Neuronal stem cell (in vitro differentiated cells): ENCODE measurements around the gene TUBB4B.

Experiments used
- DNase-seq: peaks from one replicate; pipeline ENCODE4 v3.0.0-alpha.2; 2013; ENCODE audit warnings: low spot score
- H2AFZ ChIP-seq: one replicate; pipeline ENCODE4 v1.6.1; 2013; ENCODE audit warnings: mild to moderate bottlenecking, low read length, inconsistent platforms
- H2AK5ac ChIP-seq: 2 replicates; pipeline ENCODE4 v1.6.1; 2013; ENCODE audit warnings: low read depth, mild to moderate bottlenecking, inconsistent platforms, low read length, moderate library complexity, mixed read lengths
- H2BK120ac ChIP-seq: 2 replicates; pipeline ENCODE4 v1.6.1; 2013; ENCODE audit warnings: low read depth, mild to moderate bottlenecking, inconsistent platforms, low read length, moderate library complexity, mixed read lengths
- H2BK12ac ChIP-seq: one replicate; pipeline ENCODE4 v1.6.1; 2013; ENCODE audit warnings: low read length, inconsistent platforms
- H2BK15ac ChIP-seq: 2 replicates; pipeline ENCODE4 v1.6.1; 2013; ENCODE audit warnings: mild to moderate bottlenecking, low read length, inconsistent platforms, mixed read lengths
- H2BK5ac ChIP-seq: one replicate; pipeline ENCODE4 v1.6.1; 2013; ENCODE audit warnings: inconsistent platforms, mild to moderate bottlenecking, low read length, moderate library complexity
- H3K14ac ChIP-seq: one replicate; pipeline ENCODE4 v1.6.1; 2013; ENCODE audit warnings: low read length, inconsistent platforms
- H3K18ac ChIP-seq: 2 replicates; pipeline ENCODE4 v1.6.1; 2013; ENCODE audit warnings: low read length, inconsistent platforms
- H3K23ac ChIP-seq: 2 replicates; pipeline ENCODE4 v1.6.1; 2013; ENCODE audit warnings: low read depth, mild to moderate bottlenecking, mixed read lengths, low read length, inconsistent platforms; ENCODE audit not compliant: poor library complexity
- H3K27ac ChIP-seq: replicated peaks from 3 replicates; pipeline ENCODE4 v1.5.1; 2013; ENCODE audit warnings: low read length, inconsistent platforms
- H3K27me3 ChIP-seq, 3 experiments: 2 replicates each; pipeline ENCODE4 v1.6.1; 2013; ENCODE audit warnings: low read length in 3 of 3, mild to moderate bottlenecking in 2 of 3, inconsistent platforms in 1 of 3, low read depth in 1 of 3, mixed read lengths in 1 of 3, moderate library complexity in 1 of 3; ENCODE audit not compliant: control insufficient read depth in 3 of 3, insufficient read depth in 3 of 3
- H3K36me3 ChIP-seq, 2 donors: replicated peaks in 1 of 2; 2 replicates each; pipeline ENCODE4 v1.6.1; 2013; ENCODE audit warnings: low read length in 2 of 2; ENCODE audit not compliant: control insufficient read depth in 2 of 2, insufficient read depth in 2 of 2
- H3K4ac ChIP-seq: 2 replicates; pipeline ENCODE4 v1.6.1; 2013; ENCODE audit warnings: inconsistent platforms, mild to moderate bottlenecking, low read length, moderate library complexity
- H3K4me1 ChIP-seq, 2 donors: 1 replicate in 1 of 2; 2 replicates in 1 of 2; pipeline ENCODE4 v1.6.1; 2013; ENCODE audit warnings: low read length in 2 of 2, low read depth in 1 of 2; ENCODE audit not compliant: control insufficient read depth in 2 of 2, insufficient read depth in 1 of 2
- H3K4me2 ChIP-seq: one replicate; pipeline ENCODE4 v1.6.1; 2013; ENCODE audit warnings: mild to moderate bottlenecking, low read length, inconsistent platforms; ENCODE audit not compliant: insufficient read depth, poor library complexity, severe bottlenecking
- H3K4me3 ChIP-seq, 2 donors: 2 replicates each; pipeline ENCODE4 v1.5.1; 2013; ENCODE audit warnings: low read length in 2 of 2, mild to moderate bottlenecking in 2 of 2, inconsistent platforms in 1 of 2, moderate library complexity in 1 of 2
- H3K79me1 ChIP-seq: one replicate; pipeline ENCODE4 v1.6.1; 2013; ENCODE audit warnings: low read depth, mild to moderate bottlenecking, inconsistent platforms, low read length, moderate library complexity
- H3K9ac ChIP-seq: one replicate; pipeline ENCODE4 v1.6.1; 2013; ENCODE audit warnings: mild to moderate bottlenecking, low read depth, low read length, inconsistent platforms; ENCODE audit not compliant: poor library complexity
- H3K9me3 ChIP-seq, 2 donors: replicated peaks in 1 of 2; 2 replicates each; pipeline versions ENCODE3 to v1.6.1; 2013; ENCODE audit warnings: low read length in 2 of 2, mild to moderate bottlenecking in 2 of 2, inconsistent platforms in 1 of 2, low read depth in 1 of 2, mixed read lengths in 1 of 2, moderate library complexity in 1 of 2; ENCODE audit not compliant: control insufficient read depth in 2 of 2, insufficient read depth in 1 of 2
- H4K8ac ChIP-seq: one replicate; pipeline ENCODE4 v1.6.1; 2013; ENCODE audit warnings: low read depth, mild to moderate bottlenecking, inconsistent platforms, low read length, moderate library complexity
- H4K91ac ChIP-seq: one replicate; pipeline ENCODE4 v1.6.1; 2013; ENCODE audit warnings: low read length, low read depth, mild to moderate bottlenecking, inconsistent platforms; ENCODE audit not compliant: poor library complexity
- WGBS, 2 donors: extraction: QIAGEN DNeasy Blood & Tissue Kit; methylation state at CpG; one replicate each; pipeline ENCODE4 v1.1.7; 2013; ENCODE audit warnings: missing lambda C conversion rate in 2 of 2, mixed read lengths in 1 of 2; ENCODE audit not compliant: insufficient read length in 2 of 2, insufficient replicate concordance in 1 of 2; ENCODE audit errors: extremely low coverage in 2 of 2; 5-methylcytosine and 5-hydroxymethylcytosine counted together

Gene TUBB4B

GRCh38 chr9:137244486-137245449 lies 3.7 kb downstream of the TUBB4B start:
- Histone ChIP-seq H4K8ac (no peak overlapping the region), H2BK120ac (no peak overlapping the region), H3K4me2 (no peak overlapping the region), H3K9ac (no peak overlapping the region), H3K18ac (peak overlapping the region; percentile 15), H3K4me1 (peaks cover 15 to 19% of the 10 kb centered on the region in 2 donors), H2BK12ac (no peak overlapping the region), H3K79me1 (peaks cover 17% of the 10 kb centered on the region), H3K27ac (no peak overlapping the region), H2BK5ac (no peak overlapping the region), H3K14ac (no peak overlapping the region), H3K9me3 (no peaks in the 10 kb centered on the region), H3K27me3 (peaks cover 0 to 2% (median 0%) of the 10 kb centered on the region in 3 experiments), H3K4ac (no peak overlapping the region), H2AK5ac (peak overlapping the region; percentile 15), H4K91ac (no peak overlapping the region), H3K36me3 (peaks cover 19 to 27% of the 10 kb centered on the region in 2 donors), H3K4me3 (no peak overlapping the region), H2AFZ (no peak overlapping the region), H2BK15ac (no peak overlapping the region), H3K23ac (peak overlapping the region; percentile 95)
- no peak for DNase-seq
- no CpG with 5 or more reads among the region's 36 CpGs for WGBS, 2 donors

- H3K14ac ChIP-seq: peak overlapping the region; percentile 63
- H4K8ac ChIP-seq: no peak overlapping the region
- no peak overlapping the region for H4K91ac ChIP-seq
- H3K4ac ChIP-seq: no peak overlapping the region
- peak overlapping the region; percentile 12 for H3K9ac ChIP-seq
- WGBS, 2 donors: no CpG with 5 or more reads among the region's 25 CpGs
- H3K36me3 ChIP-seq: peaks cover 19 to 27% of the 10 kb centered on the region in 2 donors
- H3K4me2 ChIP-seq: no peak overlapping the region
- H3K4me1 ChIP-seq: peaks cover 15 to 25% of the 10 kb centered on the region in 2 donors
- H2AK5ac ChIP-seq: peak overlapping the region; percentile 61
- no peak overlapping the region for H2BK5ac ChIP-seq
- H3K18ac ChIP-seq: peak overlapping the region; percentile 27
- peak overlapping the region; percentile 63 for H2BK12ac ChIP-seq
- peak overlapping the region in 1 of 2 donors; percentile 35 for H3K4me3 ChIP-seq
- H3K27ac ChIP-seq: no peak overlapping the region
- H2BK15ac ChIP-seq: no peak overlapping the region
- no peak for DNase-seq
- peak overlapping the region; percentile 74 for H2BK120ac ChIP-seq
- peaks cover 17% of the 10 kb centered on the region for H3K79me1 ChIP-seq
- no peaks in the 10 kb centered on the region for H3K9me3 ChIP-seq
- peaks cover 0 to 2% (median 0%) of the 10 kb centered on the region in 3 experiments for H3K27me3 ChIP-seq
- peak overlapping the region; percentile 75 for H3K23ac ChIP-seq
- no peak overlapping the region for H2AFZ ChIP-seq
Measured at GRCh38 chr9:137245450-137246421, 4.6 kb downstream of the TUBB4B start.

- Histone ChIP-seq H2BK12ac (peak overlapping the region; percentile 90), H3K23ac (peak overlapping the region; percentile 11), H3K36me3 (peaks cover 16 to 20% of the 10 kb centered on the region in 2 donors), H3K27ac (no peak overlapping the region), H2BK120ac (no peak overlapping the region), H3K4ac (no peak overlapping the region), H2BK5ac (peak overlapping the region; percentile 88), H3K27me3 (peaks cover 0 to 2% (median 0%) of the 10 kb centered on the region in 3 experiments), H2AK5ac (peak overlapping the region; percentile 95), H3K4me3 (no peak overlapping the region), H2AFZ (peak overlapping the region; percentile 66), H2BK15ac (peak overlapping the region; percentile 84), H3K79me1 (peaks cover 10% of the 10 kb centered on the region), H3K18ac (peak overlapping the region; percentile 75), H4K8ac (no peak overlapping the region), H3K9ac (no peak overlapping the region), H4K91ac (peak overlapping the region; percentile 28), H3K4me1 (peaks cover 15 to 38% of the 10 kb centered on the region in 2 donors), H3K9me3 (no peaks in the 10 kb centered on the region), H3K4me2 (peak overlapping the region; percentile 12), H3K14ac (no peak overlapping the region)
- DNase-seq: no peak
- no CpG with 5 or more reads among the region's 20 CpGs for WGBS, 2 donors
Measured at GRCh38 chr9:137247135-137247915, 6.2 kb downstream of the TUBB4B start.
